Activated CD4-positive, alpha-beta T cell treated with anti-CD3 and anti-CD28 coated beads for 4 hours (primary cell): ENCODE measurements around the gene RRAGC.
"Not testable (repeated sequence)": the region's sequence is repeated elsewhere in the genome, so short reads cannot be mapped to it uniquely, and the experiment has no call there.

ENCODE experiments used
- DNase-seq, 2 donors: peaks; one replicate each; pipeline ENCODE4 v3.0.0-alpha.2; 2020

RRAGC gene

DNA sequence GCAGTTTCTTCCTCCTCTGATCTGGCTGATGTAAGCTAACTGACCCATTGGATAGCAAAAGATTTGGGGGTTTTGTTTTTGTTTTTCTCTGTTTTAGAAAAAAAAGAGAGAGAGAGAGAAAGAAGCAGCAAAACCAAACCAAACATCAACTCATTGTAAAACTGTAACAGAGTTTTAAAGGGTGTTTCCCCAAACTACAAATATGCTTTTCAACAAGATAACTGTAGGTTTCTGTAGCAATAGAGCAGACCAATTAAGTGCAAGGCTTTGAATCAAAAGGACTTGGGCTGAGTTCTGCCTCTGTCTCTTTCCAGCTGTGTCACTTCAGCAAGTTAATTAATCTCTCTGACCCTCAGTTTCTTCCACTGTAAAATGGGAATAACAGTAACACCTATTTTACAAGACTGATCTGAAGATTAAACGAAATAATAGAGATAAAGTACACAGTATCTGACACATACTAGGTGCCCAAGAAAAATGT lies 44.5 kb downstream of the RRAGC start:
- DNase-seq = no peak

DNA sequence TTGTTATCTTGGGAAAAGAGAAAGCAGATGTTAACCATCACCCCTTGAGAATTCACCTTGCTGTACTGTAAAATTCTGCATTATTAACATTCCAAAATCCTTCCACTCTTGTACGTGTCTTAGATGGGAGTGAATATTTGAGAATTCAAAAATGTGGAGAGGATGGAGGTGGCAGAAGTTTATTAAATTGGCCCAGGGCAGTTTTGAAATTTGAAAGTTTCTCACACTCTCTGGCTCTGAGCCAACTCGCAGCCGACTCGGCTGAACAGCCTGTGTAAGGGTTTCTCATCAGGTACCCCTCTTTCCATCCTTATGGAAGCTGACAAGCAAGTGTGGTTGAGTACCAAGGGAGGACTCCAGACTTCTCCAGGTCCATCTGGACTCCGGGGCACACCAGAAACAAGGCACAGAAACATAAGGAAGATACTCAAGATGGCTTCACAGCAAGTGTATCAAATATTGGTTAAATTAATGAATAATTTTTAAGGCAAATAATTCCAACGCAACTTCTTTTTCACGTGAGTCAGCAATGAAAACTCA lies 45.1 kb downstream of the RRAGC start:
- DNase-seq = no peak

DNA sequence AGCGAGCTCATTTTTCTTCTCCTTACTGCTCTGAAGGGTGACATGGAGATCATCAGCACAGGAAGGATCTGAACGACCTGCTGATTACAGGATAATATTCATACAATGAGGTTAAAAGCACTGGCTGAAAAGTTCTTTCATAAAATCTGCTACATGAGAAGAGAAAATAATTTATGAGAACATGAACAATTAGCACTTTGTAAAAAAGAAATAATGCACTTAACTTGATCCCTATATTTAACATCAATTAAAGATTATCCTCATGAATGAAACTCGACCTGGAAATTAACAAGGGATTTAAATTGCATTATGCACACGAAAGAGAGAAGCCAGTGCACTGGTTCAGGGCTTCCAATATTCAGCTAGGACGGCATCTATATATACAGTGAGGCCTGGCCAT lies 46.6 kb downstream of the RRAGC start:
- no peak for DNase-seq

DNA sequence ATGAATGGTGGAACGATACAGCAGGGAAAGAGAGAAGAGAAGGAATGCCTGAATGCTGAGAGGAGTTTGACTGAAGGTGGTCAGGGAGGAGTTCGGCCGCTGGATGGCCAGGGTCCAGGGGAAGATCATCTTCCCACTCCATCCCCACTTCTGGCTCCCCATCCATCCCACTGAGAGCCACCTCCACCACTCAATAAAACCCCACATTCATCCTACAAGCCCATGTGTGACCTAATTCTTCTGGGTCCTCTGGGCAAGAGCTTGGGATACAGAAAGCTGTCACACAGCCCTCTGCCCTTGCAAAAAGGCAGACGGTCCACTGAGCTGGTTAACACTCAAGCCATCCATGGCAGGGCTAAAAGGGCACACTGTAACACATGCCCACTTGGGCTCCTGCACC lies 48.1 kb downstream of the RRAGC start:
- not testable (repeated sequence) for DNase-seq

DNA sequence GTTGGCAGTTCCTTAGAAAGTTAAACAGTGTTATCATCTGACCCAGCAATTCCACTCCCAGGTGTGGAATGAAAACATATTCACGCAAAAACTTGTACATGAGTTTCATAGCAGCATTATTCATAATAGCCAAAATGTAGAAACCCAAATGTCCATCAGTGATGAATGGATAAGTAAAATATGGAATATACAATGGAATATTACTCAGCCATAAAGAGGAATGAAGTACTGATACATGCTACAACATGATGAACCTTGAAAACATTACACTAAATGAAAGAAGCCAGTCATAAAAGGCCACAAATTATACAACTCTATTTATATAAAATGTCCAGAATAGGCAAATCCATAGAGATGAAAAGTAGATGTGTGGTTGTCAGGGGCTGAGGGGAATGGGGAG lies 53.5 kb downstream of the RRAGC start:
- DNase-seq = no peak

DNA sequence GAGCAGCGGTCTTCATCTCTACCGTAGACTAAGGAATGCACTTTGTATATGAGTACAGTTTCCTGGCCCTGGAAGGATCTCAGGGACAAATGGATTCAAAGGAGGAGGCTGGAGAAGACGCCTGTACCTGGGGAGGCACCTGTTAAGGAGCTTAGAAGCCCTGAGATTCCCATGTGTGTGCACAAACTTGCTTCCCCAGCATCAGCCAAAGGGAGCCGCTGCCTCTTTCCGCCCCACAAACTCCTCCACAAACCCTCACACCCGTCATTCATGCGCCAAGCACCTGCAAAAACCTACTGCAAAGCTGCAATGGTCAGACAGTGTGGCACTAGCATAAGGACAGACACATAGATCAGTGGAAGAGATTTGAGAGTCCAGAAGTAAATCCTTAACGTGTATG lies 54.5 kb downstream of the RRAGC start:
- no peak for DNase-seq

- no peak for DNase-seq
Observed at GRCh38 chr1:38804062-38804886, 55.3 kb downstream of the RRAGC start.

DNA sequence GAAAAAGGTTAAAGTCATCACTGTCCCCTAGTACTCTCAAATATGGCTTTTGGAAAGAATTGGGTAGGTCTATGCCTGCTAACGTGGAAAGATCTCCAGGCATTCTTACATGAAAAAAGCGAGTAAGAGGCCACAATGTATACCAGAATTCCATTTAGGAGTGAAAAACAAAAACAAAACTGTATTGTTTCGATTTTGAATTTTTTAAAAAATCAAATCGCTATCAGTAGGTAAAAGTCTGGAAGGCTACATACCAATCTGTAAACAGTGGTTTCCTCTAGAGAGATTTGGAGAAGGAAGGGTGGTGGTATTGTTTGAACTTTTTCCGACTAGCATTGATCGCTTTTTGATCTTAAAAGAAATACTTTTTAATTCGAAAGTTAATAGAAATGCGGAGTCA lies 55.9 kb downstream of the RRAGC start:
- DNase-seq = no peak

- no peak for DNase-seq
Observed at GRCh38 chr1:38800720-38801671, 58.6 kb downstream of the RRAGC start.

DNA sequence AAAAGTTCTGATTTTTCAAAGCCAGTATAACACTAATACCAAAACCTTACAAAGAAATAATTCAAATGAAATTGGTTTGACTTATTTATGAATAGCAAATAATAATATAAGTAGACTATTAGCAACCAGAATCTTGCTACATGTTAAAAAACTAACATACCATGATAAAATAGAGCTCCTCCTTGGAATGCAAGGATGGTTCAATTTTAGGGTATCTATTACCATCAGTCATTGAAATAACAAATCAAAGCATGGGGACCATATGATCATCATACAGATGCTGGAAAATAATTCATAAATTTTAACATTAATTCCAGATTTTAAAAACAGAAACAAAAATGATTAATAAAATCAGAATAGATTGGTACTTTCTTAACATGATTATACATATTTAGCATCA lies 66.3 kb downstream of the RRAGC start:
- no peak for DNase-seq

DNA sequence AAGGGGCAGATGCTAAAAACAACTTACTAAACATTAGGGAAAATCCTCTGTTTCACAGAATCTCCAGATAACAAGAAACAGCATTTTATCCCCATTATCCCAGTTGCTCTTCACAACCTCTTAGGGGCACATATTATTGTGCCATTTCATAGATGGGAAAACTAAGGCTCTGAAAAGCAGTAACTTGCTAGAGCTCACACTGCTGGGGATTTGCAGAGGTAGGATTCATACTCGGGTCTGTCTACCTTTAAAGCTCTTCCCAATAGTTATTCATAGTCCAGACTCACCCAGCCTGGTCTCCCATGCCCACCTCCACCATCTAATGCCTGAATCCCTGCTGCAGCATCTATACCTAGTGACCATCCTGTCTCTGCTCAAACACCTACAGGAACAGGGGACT lies 67.7 kb downstream of the RRAGC start:
- no peak for DNase-seq

DNA sequence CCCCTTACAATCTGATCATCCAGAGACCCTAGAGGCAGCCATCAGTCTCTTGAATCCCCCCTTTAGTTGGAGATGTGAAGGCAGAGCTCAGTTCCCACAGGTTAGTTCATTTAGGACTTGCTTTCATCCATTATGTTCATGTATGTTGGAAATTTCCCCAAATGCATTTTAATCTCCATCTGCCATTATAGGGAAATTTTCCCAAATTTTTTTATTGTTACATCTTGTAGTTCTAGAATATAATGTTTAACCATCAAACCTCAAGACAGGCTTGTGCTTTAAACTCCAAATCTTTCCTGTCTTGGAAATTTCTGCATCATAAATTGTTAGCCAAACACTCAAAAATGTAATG lies 68.4 kb downstream of the RRAGC start:
- DNase-seq = no peak

GRCh38 chr1:38790422-38791163 lies 69.0 kb downstream of the RRAGC start:
- DNase-seq = no peak

GRCh38 chr1:38789498-38790169 lies 69.9 kb downstream of the RRAGC start:
- no peak for DNase-seq

- no peak for DNase-seq
Observed at GRCh38 chr1:38788341-38789336, 70.9 kb downstream of the RRAGC start.
